Mammary epithelial cell (primary cell): ENCODE measurements around the gene RGL3.

Source experiments
- EZH2 ChIP-seq: IDR thresholded peaks from 2 replicates; pipeline ENCODE4 v1.6.1; 2012; ENCODE audit warnings: low read length, inconsistent platforms, borderline replicate concordance
- TF ChIP-seq, protein P1 (sequence below), 2 donors: IDR thresholded peaks in 1 of 2; conservative IDR thresholded peaks in 1 of 2; 2 replicates each; pipeline ENCODE4 v1.5.1; 2011 to 2012; ENCODE audit warnings: inconsistent platforms in 2 of 2, low read length in 2 of 2, mild to moderate bottlenecking in 2 of 2, control low read depth in 1 of 2, low read depth in 1 of 2; ENCODE audit not compliant: insufficient read depth in 1 of 2; ENCODE audit errors: extremely low read depth in 1 of 2

GRCh38 chr19:11401808-11402543, 17.1 kb downstream of the RGL3 start:
- no peak for TF ChIP-seq EZH2
- TF ChIP-seq, protein P1, sequence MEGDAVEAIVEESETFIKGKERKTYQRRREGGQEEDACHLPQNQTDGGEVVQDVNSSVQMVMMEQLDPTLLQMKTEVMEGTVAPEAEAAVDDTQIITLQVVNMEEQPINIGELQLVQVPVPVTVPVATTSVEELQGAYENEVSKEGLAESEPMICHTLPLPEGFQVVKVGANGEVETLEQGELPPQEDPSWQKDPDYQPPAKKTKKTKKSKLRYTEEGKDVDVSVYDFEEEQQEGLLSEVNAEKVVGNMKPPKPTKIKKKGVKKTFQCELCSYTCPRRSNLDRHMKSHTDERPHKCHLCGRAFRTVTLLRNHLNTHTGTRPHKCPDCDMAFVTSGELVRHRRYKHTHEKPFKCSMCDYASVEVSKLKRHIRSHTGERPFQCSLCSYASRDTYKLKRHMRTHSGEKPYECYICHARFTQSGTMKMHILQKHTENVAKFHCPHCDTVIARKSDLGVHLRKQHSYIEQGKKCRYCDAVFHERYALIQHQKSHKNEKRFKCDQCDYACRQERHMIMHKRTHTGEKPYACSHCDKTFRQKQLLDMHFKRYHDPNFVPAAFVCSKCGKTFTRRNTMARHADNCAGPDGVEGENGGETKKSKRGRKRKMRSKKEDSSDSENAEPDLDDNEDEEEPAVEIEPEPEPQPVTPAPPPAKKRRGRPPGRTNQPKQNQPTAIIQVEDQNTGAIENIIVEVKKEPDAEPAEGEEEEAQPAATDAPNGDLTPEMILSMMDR (conservative IDR thresholded peaks at IDR 0.05 in 1 of 2, IDR thresholded peaks at IDR 0.05 in 1 of 2; ENCODE audit: extremely low read depth in 1 of 2, insufficient read depth in 1 of 2, low read depth in 1 of 2, low read length in 2 of 2), result no peak
